H9 (cell line): ENCODE measurements around the gene RNF157. TPM values are rescaled to one million over a fixed set of nuclear protein-coding genes. Genes with fewer than 3 reads are reported as not detected.

ENCODE experiments used
- DNase-seq: peaks from one replicate; pipeline ENCODE4 v3.0.0-alpha.2; 2017
- H2AFZ ChIP-seq: one replicate; pipeline ENCODE4 v1.6.1; 2013; ENCODE audit warnings: mild to moderate bottlenecking, low read length, control low read depth, moderate library complexity
- H2AK5ac ChIP-seq: 2 replicates; pipeline ENCODE4 v1.6.1; 2013; ENCODE audit warnings: low read length, control low read depth, mixed read lengths; ENCODE audit not compliant: insufficient read length
- H2BK120ac ChIP-seq: one replicate; pipeline ENCODE4 v1.6.1; 2013; ENCODE audit warnings: low read depth, mild to moderate bottlenecking, low read length, control low read depth, inconsistent platforms; ENCODE audit not compliant: poor library complexity, severe bottlenecking
- H2BK12ac ChIP-seq: 2 replicates; pipeline ENCODE4 v1.6.1; 2013; ENCODE audit warnings: low read length, control low read depth, mixed read lengths, low read depth; ENCODE audit not compliant: insufficient read length
- H2BK15ac ChIP-seq: 2 replicates; pipeline ENCODE4 v1.6.1; 2013; ENCODE audit warnings: low read depth, low read length, control low read depth
- H2BK20ac ChIP-seq: one replicate; pipeline ENCODE4 v1.6.1; 2013; ENCODE audit warnings: low read depth, mild to moderate bottlenecking, low read length, control low read depth, inconsistent platforms; ENCODE audit not compliant: poor library complexity, severe bottlenecking
- H2BK5ac ChIP-seq: 2 replicates; pipeline ENCODE4 v1.6.1; 2013; ENCODE audit warnings: low read length, control low read depth, mixed read lengths; ENCODE audit not compliant: insufficient read length
- H3K14ac ChIP-seq: 2 replicates; pipeline ENCODE4 v1.6.1; 2013; ENCODE audit warnings: low read length, control low read depth; ENCODE audit not compliant: insufficient read depth
- H3K18ac ChIP-seq: 2 replicates; pipeline ENCODE4 v1.6.1; 2013; ENCODE audit warnings: low read depth, mild to moderate bottlenecking, mixed read lengths, low read length, control low read depth; ENCODE audit not compliant: insufficient read length
- H3K23ac ChIP-seq: 2 replicates; pipeline ENCODE4 v1.6.1; 2013; ENCODE audit warnings: low read length, control low read depth, mixed read lengths, low read depth; ENCODE audit not compliant: insufficient read length
- H3K23me2 ChIP-seq: 2 replicates; pipeline ENCODE4 v1.6.1; 2013; ENCODE audit warnings: low read depth, mild to moderate bottlenecking, mixed read lengths, low read length, control low read depth; ENCODE audit not compliant: insufficient read length, poor library complexity, severe bottlenecking
- H3K27ac ChIP-seq: 2 replicates; pipeline ENCODE4 v1.5.1; 2013; ENCODE audit warnings: low read length, control low read depth, mixed read lengths, low read depth; ENCODE audit not compliant: insufficient read length
- H3K27me3 ChIP-seq: 2 replicates; pipeline ENCODE4 v1.6.1; 2013; ENCODE audit warnings: low read length, control low read depth, inconsistent platforms; ENCODE audit not compliant: insufficient read depth
- H3K4ac ChIP-seq: 2 replicates; pipeline ENCODE4 v1.6.1; 2013; ENCODE audit warnings: low read depth, mild to moderate bottlenecking, control low read depth, inconsistent platforms, low read length, moderate library complexity
- H3K4me1 ChIP-seq: 2 replicates; pipeline ENCODE4 v1.6.1; 2013; ENCODE audit warnings: low read length, control low read depth, inconsistent platforms; ENCODE audit not compliant: insufficient read depth
- H3K4me2 ChIP-seq: 2 replicates; pipeline ENCODE4 v1.6.1; 2013; ENCODE audit warnings: low read length, control low read depth, mixed read lengths; ENCODE audit not compliant: insufficient read length, insufficient read depth
- H3K56ac ChIP-seq: 2 replicates; pipeline ENCODE4 v1.6.1; 2013; ENCODE audit warnings: low read depth, mild to moderate bottlenecking, mixed read lengths, low read length, control low read depth; ENCODE audit not compliant: insufficient read length
- H3K79me1 ChIP-seq: 2 replicates; pipeline ENCODE4 v1.6.1; 2013; ENCODE audit warnings: low read depth, mild to moderate bottlenecking, moderate library complexity, low read length, control low read depth, inconsistent platforms; ENCODE audit not compliant: insufficient read depth, poor library complexity, severe bottlenecking
- H3K79me2 ChIP-seq: 2 replicates; pipeline ENCODE4 v1.6.1; 2013; ENCODE audit warnings: low read length, control low read depth, inconsistent platforms; ENCODE audit not compliant: insufficient read depth
- H3K9ac ChIP-seq: 2 replicates; pipeline ENCODE4 v1.6.1; 2013; ENCODE audit warnings: low read length, control low read depth, mixed read lengths; ENCODE audit not compliant: insufficient read length; ENCODE audit errors: extremely low read depth
- H3K9me3 ChIP-seq: one replicate; pipeline ENCODE4 v1.6.1; 2013; ENCODE audit warnings: low read depth, low read length, inconsistent platforms; ENCODE audit not compliant: control insufficient read depth
- H3T11ph ChIP-seq: one replicate; pipeline ENCODE4 v1.6.1; 2013; ENCODE audit warnings: mild to moderate bottlenecking, low read length, control low read depth, inconsistent platforms
- H4K20me1 ChIP-seq: one replicate; pipeline ENCODE4 v1.6.1; 2013; ENCODE audit not compliant: control insufficient read depth, insufficient read length, insufficient read depth
- H4K5ac ChIP-seq: 2 replicates; pipeline ENCODE4 v1.6.1; 2013; ENCODE audit warnings: low read depth, mild to moderate bottlenecking, mixed read lengths, low read length, control low read depth; ENCODE audit not compliant: insufficient read length
- H4K8ac ChIP-seq: replicated peaks from 2 replicates; pipeline ENCODE4 v1.6.1; 2013; ENCODE audit warnings: low read length, control low read depth, mixed read lengths, low read depth; ENCODE audit not compliant: insufficient read length
- H4K91ac ChIP-seq: 2 replicates; pipeline ENCODE4 v1.6.1; 2013; ENCODE audit warnings: low read depth, mild to moderate bottlenecking, moderate library complexity, mixed read lengths, low read length, control low read depth; ENCODE audit not compliant: insufficient read length
- H3K27ac Mint-ChIP-seq, 3 experiments: 2 replicates in 2 of 3; 3 replicates in 1 of 3; pipeline ENCODE4 v1.8.0; 2020 to 2021; ENCODE audit warnings: mixed read lengths in 3 of 3, mild to moderate bottlenecking in 1 of 3, moderate library complexity in 1 of 3
- H3K27me3 Mint-ChIP-seq: 2 replicates; pipeline ENCODE4 v1.8.0; 2021; ENCODE audit warnings: low read depth, mild to moderate bottlenecking, moderate library complexity, mixed read lengths
- H3K36me3 Mint-ChIP-seq, 3 experiments: 2 replicates in 2 of 3; 3 replicates in 1 of 3; pipeline ENCODE4 v1.8.0; 2020 to 2021; ENCODE audit warnings: low read depth in 3 of 3, mixed read lengths in 3 of 3; ENCODE audit not compliant: insufficient read depth in 1 of 3
- H3K4me1 Mint-ChIP-seq, 2 experiments: 2 replicates each; pipeline ENCODE4 v1.8.0; 2020; ENCODE audit warnings: mixed read lengths in 2 of 2
- H3K4me3 Mint-ChIP-seq, 2 experiments: 2 replicates in 1 of 2; 3 replicates in 1 of 2; pipeline ENCODE4 v1.8.0; 2020 to 2021; ENCODE audit warnings: mild to moderate bottlenecking in 2 of 2, mixed read lengths in 2 of 2, moderate library complexity in 1 of 2
- H3K9me3 Mint-ChIP-seq, 2 experiments: 2 replicates in 1 of 2; 3 replicates in 1 of 2; pipeline ENCODE4 v1.8.0; 2020; ENCODE audit warnings: mild to moderate bottlenecking in 2 of 2, mixed read lengths in 2 of 2, moderate library complexity in 1 of 2
- WGBS: extraction: QIAGEN DNeasy Blood & Tissue Kit; methylation state at CpG from one replicate; pipeline ENCODE4 v1.1.7; 2013; ENCODE audit warnings: missing lambda C conversion rate, low lambda C conversion rate, mixed read lengths; ENCODE audit not compliant: insufficient read length; ENCODE audit errors: extremely low coverage; 5-methylcytosine and 5-hydroxymethylcytosine counted together
- total RNA-seq: library from RNA; stranded (reverse); gene quantifications from 2 replicates; pipeline ENCODE4 v1.2.1, GENCODE V29; 2021
- TF ChIP-seq, protein P1 (sequence below): fragments of 200-600 bp; sonication (generic); conservative IDR thresholded peaks from 3 replicates; pipeline ENCODE4 v1.8.0; 2021; ENCODE audit warnings: antibody characterized with exemption, mild to moderate bottlenecking

The RNF157 gene
- total RNA-seq, 1 experiment from 2014 or later = 9.9 TPM

GRCh38 chr17:76141212-76142038, 98.9 kb downstream of the RNF157 start, which contains the start of gene FOXJ1:
Gene FOXJ1 (minus strand): TSS chr17:76141245. CDS start chr17:76140395, 850 bp downstream.
- no CpG with 5 or more reads among the region's 59 CpGs for whole genome bisulfite sequencing
- H2AK5ac ChIP-seq = no peak within 1 kb of the TSS
- H2BK20ac ChIP-seq = no peak within 1 kb of the TSS
- no peaks in the 10 kb centered on the region for H3K9me3 ChIP-seq
- peaks cover 41% of the 10 kb centered on the region for H3K27me3 ChIP-seq
- no peaks in the 10 kb centered on the region for H4K20me1 ChIP-seq
- H3K23ac ChIP-seq = no peak within 1 kb of the TSS
- no peaks in the 10 kb centered on the region for H3K36me3 Mint-ChIP-seq
- no peak within 1 kb of the TSS for H2BK15ac ChIP-seq
- no peak within 1 kb of the TSS for H3T11ph ChIP-seq
- H3K79me2 ChIP-seq = no peaks in the 10 kb centered on the region
- no peak within 1 kb of the TSS for H4K5ac ChIP-seq
- H3K79me1 ChIP-seq = no peaks in the 10 kb centered on the region
- no peak within 1 kb of the TSS for H2AFZ ChIP-seq
- H3K9ac ChIP-seq = peak within 1 kb of the TSS; percentile 25
- H3K56ac ChIP-seq = no peak within 1 kb of the TSS
- peaks cover 27% of the 10 kb centered on the region for H3K4me1 ChIP-seq
- H3K14ac ChIP-seq = 0 out of 2 replicates have a peak within 1 kb of the TSS, but pooled peaks have one; percentile 40
- no peak within 1 kb of the TSS for H3K4ac ChIP-seq
- no peak within 1 kb of the TSS for H2BK5ac ChIP-seq
- H3K9me3 Mint-ChIP-seq = peaks cover 0 to 1% of the 10 kb centered on the region in 2 experiments; a peak in 2 of 5 replicates
- H3K27me3 Mint-ChIP-seq = peaks cover 91% of the 10 kb centered on the region
- H3K4me1 Mint-ChIP-seq = peaks cover 69 to 76% of the 10 kb centered on the region in 2 experiments
- H3K23me2 ChIP-seq = peaks cover 37% of the 10 kb centered on the region
- H4K91ac ChIP-seq = no peak within 1 kb of the TSS
- TF ChIP-seq, protein P1, sequence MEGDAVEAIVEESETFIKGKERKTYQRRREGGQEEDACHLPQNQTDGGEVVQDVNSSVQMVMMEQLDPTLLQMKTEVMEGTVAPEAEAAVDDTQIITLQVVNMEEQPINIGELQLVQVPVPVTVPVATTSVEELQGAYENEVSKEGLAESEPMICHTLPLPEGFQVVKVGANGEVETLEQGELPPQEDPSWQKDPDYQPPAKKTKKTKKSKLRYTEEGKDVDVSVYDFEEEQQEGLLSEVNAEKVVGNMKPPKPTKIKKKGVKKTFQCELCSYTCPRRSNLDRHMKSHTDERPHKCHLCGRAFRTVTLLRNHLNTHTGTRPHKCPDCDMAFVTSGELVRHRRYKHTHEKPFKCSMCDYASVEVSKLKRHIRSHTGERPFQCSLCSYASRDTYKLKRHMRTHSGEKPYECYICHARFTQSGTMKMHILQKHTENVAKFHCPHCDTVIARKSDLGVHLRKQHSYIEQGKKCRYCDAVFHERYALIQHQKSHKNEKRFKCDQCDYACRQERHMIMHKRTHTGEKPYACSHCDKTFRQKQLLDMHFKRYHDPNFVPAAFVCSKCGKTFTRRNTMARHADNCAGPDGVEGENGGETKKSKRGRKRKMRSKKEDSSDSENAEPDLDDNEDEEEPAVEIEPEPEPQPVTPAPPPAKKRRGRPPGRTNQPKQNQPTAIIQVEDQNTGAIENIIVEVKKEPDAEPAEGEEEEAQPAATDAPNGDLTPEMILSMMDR = no peak
- H4K8ac ChIP-seq = no peak within 1 kb of the TSS
- no peak within 1 kb of the TSS for H2BK12ac ChIP-seq
- H3K27ac ChIP-seq = no peak within 1 kb of the TSS
- peak within 1 kb of the TSS; percentile 84 for H3K4me2 ChIP-seq
- no peak within 1 kb of the TSS for H3K18ac ChIP-seq
- no peak within 1 kb of the TSS for H2BK120ac ChIP-seq
- peak; percentile 99 for DNase-seq
- peak within 1 kb of the TSS; percentile 60 to 86 for H3K4me3 Mint-ChIP-seq
- H3K27ac Mint-ChIP-seq = peak within 1 kb of the TSS in 1 of 3 experiments; percentile 28; a peak in 1 of 7 replicates
